Neural progenitor cell (in vitro differentiated cells): ENCODE data around the gene TPCN1. TPM values are rescaled to one million over a fixed set of nuclear protein-coding genes. Genes with fewer than 3 reads are reported as not detected.

Experiments used
- DNase-seq: peaks from one replicate; pipeline ENCODE4 v3.0.0-alpha.2; 2016; ENCODE audit warnings: low spot score
- H2AFZ ChIP-seq: fragments of 200-600 bp; sonication (generic); replicated peaks from 2 replicates; pipeline ENCODE4 v1.6.1; 2016; ENCODE audit warnings: antibody characterized with exemption
- H3F3A ChIP-seq: fragments of 200-600 bp; sonication (generic); 2 replicates; pipeline ENCODE4 v1.6.1; 2016; ENCODE audit warnings: antibody characterized with exemption, low read depth
- H3K27ac ChIP-seq: fragments of 200-600 bp; sonication (generic); 2 replicates; pipeline ENCODE4 v1.5.1; 2016; ENCODE audit warnings: mild to moderate bottlenecking
- H3K27me3 ChIP-seq: fragments of 200-600 bp; sonication (generic); 2 replicates; pipeline ENCODE4 v1.6.1; 2016; ENCODE audit warnings: mild to moderate bottlenecking, moderate library complexity
- H3K36me3 ChIP-seq: fragments of 200-600 bp; sonication (generic); 2 replicates; pipeline ENCODE4 v1.5.1; 2016
- H3K4me1 ChIP-seq: fragments of 200-600 bp; sonication (generic); 2 replicates; pipeline ENCODE4 v1.6.1; 2016; ENCODE audit warnings: mixed run types
- H3K4me2 ChIP-seq: fragments of 200-600 bp; sonication (generic); 2 replicates; pipeline ENCODE4 v1.6.1; 2016
- H3K4me3 ChIP-seq: fragments of 200-600 bp; sonication (generic); 2 replicates; pipeline ENCODE4 v1.5.1; 2016
- H3K79me2 ChIP-seq: fragments of 200-600 bp; sonication (generic); 2 replicates; pipeline ENCODE4 v1.6.1; 2016; ENCODE audit warnings: low read depth
- H3K9ac ChIP-seq: fragments of 200-600 bp; sonication (generic); 2 replicates; pipeline ENCODE4 v1.6.1; 2016
- H3K9me3 ChIP-seq: fragments of 200-600 bp; sonication (generic); 2 replicates; pipeline ENCODE4 v1.5.1; 2016; ENCODE audit warnings: low read depth
- H4K20me1 ChIP-seq: fragments of 200-600 bp; sonication (generic); 2 replicates; pipeline ENCODE4 v1.6.1; 2016; ENCODE audit warnings: low read depth
- H3K27ac Mint-ChIP-seq: 3 replicates; pipeline ENCODE4 v1.8.0; 2021; ENCODE audit warnings: mixed read lengths
- H3K27me3 Mint-ChIP-seq: 2 replicates; pipeline ENCODE4 v1.8.0; 2022; ENCODE audit warnings: low read depth, mild to moderate bottlenecking, inconsistent platforms, moderate library complexity, mixed read lengths; ENCODE audit not compliant: insufficient read depth
- H3K36me3 Mint-ChIP-seq: 3 replicates; pipeline ENCODE4 v1.8.0; 2021; ENCODE audit warnings: mixed read lengths
- H3K4me1 Mint-ChIP-seq: 3 replicates; pipeline ENCODE4 v1.8.0; 2021; ENCODE audit warnings: mixed read lengths
- H3K4me3 Mint-ChIP-seq: 3 replicates; pipeline ENCODE4 v1.8.0; 2021; ENCODE audit warnings: mild to moderate bottlenecking, moderate library complexity, mixed read lengths
- H3K9me3 Mint-ChIP-seq: 3 replicates; pipeline ENCODE4 v1.8.0; 2020; ENCODE audit warnings: mixed read lengths
- EZH2 ChIP-seq: fragments of 200-600 bp; sonication (generic); IDR thresholded peaks from 2 replicates; pipeline ENCODE4 v1.6.1; 2017; ENCODE audit warnings: antibody characterized with exemption, mild to moderate bottlenecking, moderate library complexity
- EZH2phosphoT487 ChIP-seq: fragments of 200-600 bp; sonication (generic); IDR thresholded peaks from 2 replicates; pipeline ENCODE4 v1.6.1; 2017; ENCODE audit warnings: antibody characterized with exemption
- total RNA-seq: library from RNA; depleted of rRNA; stranded (reverse); fragments of >200 nt; gene quantifications from 2 replicates; pipeline ENCODE4 v1.2.3, GENCODE V29; 2015; ENCODE audit warnings: low replicate concordance
- TF ChIP-seq, protein P1 (sequence below): fragments of 200-600 bp; sonication (generic); IDR thresholded peaks from 2 replicates; pipeline ENCODE4 v1.5.1; 2017; ENCODE audit warnings: antibody characterized with exemption, mild to moderate bottlenecking

The TPCN1 gene
- total RNA-seq, 1 donor from 2014 or later: 12.2 TPM

DNA sequence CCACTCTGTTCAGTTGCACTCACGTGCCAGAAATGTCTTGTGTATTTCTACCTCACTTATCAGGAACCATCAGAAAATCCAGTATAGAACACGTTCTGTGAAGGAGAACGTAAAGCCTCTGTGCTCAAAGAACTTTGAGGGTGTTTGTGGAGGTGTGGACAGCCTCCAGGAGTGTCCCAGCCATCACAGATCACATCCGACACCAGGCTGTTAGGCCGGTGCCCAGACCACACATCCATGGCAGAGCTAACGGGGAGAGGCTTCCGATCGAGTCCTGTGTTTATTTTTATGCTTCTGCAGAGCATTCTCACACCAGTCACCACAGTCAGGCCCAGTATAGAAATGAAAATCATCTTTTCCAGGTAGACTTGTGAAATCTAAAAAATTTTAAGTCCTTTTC, 53.6 kb downstream of the TPCN1 start:
- peak overlapping the region; percentile 96 for H3K27ac Mint-ChIP-seq
- H3K79me2 ChIP-seq: no peaks in the 10 kb centered on the region
- H3K4me2 ChIP-seq: no peak overlapping the region
- H3F3A ChIP-seq: no peaks in the 10 kb centered on the region
- H3K9me3 ChIP-seq: no peaks in the 10 kb centered on the region
- no peak overlapping the region for H3K27ac ChIP-seq
- TF ChIP-seq, protein P1, sequence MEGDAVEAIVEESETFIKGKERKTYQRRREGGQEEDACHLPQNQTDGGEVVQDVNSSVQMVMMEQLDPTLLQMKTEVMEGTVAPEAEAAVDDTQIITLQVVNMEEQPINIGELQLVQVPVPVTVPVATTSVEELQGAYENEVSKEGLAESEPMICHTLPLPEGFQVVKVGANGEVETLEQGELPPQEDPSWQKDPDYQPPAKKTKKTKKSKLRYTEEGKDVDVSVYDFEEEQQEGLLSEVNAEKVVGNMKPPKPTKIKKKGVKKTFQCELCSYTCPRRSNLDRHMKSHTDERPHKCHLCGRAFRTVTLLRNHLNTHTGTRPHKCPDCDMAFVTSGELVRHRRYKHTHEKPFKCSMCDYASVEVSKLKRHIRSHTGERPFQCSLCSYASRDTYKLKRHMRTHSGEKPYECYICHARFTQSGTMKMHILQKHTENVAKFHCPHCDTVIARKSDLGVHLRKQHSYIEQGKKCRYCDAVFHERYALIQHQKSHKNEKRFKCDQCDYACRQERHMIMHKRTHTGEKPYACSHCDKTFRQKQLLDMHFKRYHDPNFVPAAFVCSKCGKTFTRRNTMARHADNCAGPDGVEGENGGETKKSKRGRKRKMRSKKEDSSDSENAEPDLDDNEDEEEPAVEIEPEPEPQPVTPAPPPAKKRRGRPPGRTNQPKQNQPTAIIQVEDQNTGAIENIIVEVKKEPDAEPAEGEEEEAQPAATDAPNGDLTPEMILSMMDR: no peak
- TF ChIP-seq EZH2 (no peak), EZH2phosphoT487 (no peak)
- H3K27me3 ChIP-seq: no peaks in the 10 kb centered on the region
- H3K36me3 Mint-ChIP-seq: peaks cover 6% of the 10 kb centered on the region
- H4K20me1 ChIP-seq: no peaks in the 10 kb centered on the region
- H3K4me3 Mint-ChIP-seq: no peak overlapping the region
- H2AFZ ChIP-seq: no peak overlapping the region
- no peak overlapping the region for H3K9ac ChIP-seq
- no peak overlapping the region for H3K4me3 ChIP-seq
- peaks cover 41% of the 10 kb centered on the region for H3K4me1 Mint-ChIP-seq
- peaks cover 5% of the 10 kb centered on the region for H3K27me3 Mint-ChIP-seq
- no peak for DNase-seq
- peaks cover 7% of the 10 kb centered on the region for H3K4me1 ChIP-seq
- H3K9me3 Mint-ChIP-seq: no peaks in the 10 kb centered on the region
- no peaks in the 10 kb centered on the region for H3K36me3 ChIP-seq

DNA sequence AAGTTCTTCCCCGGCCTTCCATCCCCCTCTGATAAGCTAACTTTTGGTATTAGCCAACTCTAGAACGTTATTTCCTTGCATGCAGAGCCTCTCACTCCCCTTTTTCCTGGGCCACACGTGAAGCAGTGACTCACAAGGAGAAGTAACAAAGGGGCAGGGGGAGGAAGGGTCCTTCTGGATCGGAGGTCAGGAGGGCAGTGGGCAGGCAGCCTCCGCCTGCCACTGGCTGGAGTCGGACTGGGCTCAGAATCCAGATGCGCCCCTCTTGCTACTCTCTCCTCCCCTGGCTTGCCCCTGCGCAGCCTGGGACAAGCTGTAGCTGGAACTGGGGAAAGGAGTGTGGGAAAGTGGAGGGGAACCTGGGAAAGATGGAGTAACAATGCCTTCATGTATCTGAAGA, 55.0 kb downstream of the TPCN1 start:
- Histone ChIP-seq H3K27ac (no peak overlapping the region), H3K27me3 (no peaks in the 10 kb centered on the region), H3K4me1 (peaks cover 7% of the 10 kb centered on the region), H3K79me2 (no peaks in the 10 kb centered on the region), H3F3A (no peaks in the 10 kb centered on the region), H2AFZ (no peak overlapping the region), H3K9me3 (no peaks in the 10 kb centered on the region), H3K4me3 (no peak overlapping the region), H3K36me3 (no peaks in the 10 kb centered on the region), H3K9ac (no peak overlapping the region), H4K20me1 (no peaks in the 10 kb centered on the region), H3K4me2 (no peak overlapping the region)
- H3K4me3 Mint-ChIP-seq: no peak overlapping the region
- peaks cover 5% of the 10 kb centered on the region for H3K27me3 Mint-ChIP-seq
- H3K36me3 Mint-ChIP-seq: peaks cover 8% of the 10 kb centered on the region
- H3K4me1 Mint-ChIP-seq: peaks cover 36% of the 10 kb centered on the region
- no peak for TF ChIP-seq EZH2
- TF ChIP-seq, protein P1: no peak
- no peak for TF ChIP-seq EZH2phosphoT487
- H3K27ac Mint-ChIP-seq: peak overlapping the region; percentile 60
- H3K9me3 Mint-ChIP-seq: no peaks in the 10 kb centered on the region
- no peak for DNase-seq

DNA sequence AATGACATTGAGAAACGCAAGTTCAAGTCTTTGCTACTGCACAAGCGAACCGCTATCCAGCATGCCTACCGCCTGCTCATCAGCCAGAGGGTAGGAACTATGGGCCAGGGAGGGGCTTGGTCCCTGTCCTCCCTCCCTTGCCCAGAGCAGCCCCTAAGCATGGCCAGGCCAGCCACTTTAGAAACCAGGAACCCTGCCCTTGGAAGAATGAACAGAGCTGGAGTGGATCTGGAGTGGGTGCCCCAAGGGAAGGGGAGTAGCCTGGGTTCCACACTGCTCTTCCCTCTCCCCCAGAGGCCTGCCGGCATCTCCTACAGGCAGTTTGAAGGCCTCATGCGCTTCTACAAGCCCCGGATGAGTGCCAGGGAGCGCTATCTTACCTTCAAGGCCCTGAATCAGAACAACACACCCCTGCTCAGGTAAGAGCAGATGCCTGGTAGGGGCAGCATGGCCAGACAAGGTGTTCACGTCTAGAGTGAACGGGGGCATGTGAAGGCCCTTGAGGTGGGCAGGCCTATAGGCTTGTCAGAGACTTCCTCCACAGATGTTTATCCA, 55.8 kb downstream of the TPCN1 start:
- Mint-ChIP-seq H3K27ac (no peak overlapping the region), H3K4me3 (no peak overlapping the region), H3K27me3 (peaks cover 5% of the 10 kb centered on the region), H3K36me3 (peaks cover 8% of the 10 kb centered on the region), H3K9me3 (no peaks in the 10 kb centered on the region), H3K4me1 (peaks cover 30% of the 10 kb centered on the region)
- no peak overlapping the region for H2AFZ ChIP-seq
- H3F3A ChIP-seq: no peaks in the 10 kb centered on the region
- no peak for DNase-seq
- no peak overlapping the region for H3K9ac ChIP-seq
- no peak overlapping the region for H3K27ac ChIP-seq
- H4K20me1 ChIP-seq: no peaks in the 10 kb centered on the region
- H3K4me1 ChIP-seq: peaks cover 6% of the 10 kb centered on the region
- H3K4me2 ChIP-seq: no peak overlapping the region
- H3K9me3 ChIP-seq: no peaks in the 10 kb centered on the region
- H3K79me2 ChIP-seq: no peaks in the 10 kb centered on the region
- TF ChIP-seq, protein P1: no peak
- TF ChIP-seq EZH2 (no peak), EZH2phosphoT487 (no peak)
- no peak overlapping the region for H3K4me3 ChIP-seq
- no peaks in the 10 kb centered on the region for H3K36me3 ChIP-seq
- H3K27me3 ChIP-seq: no peaks in the 10 kb centered on the region
